Measurements from ENCODE around the gene ABHD8. TPM values are rescaled to one million over a fixed set of nuclear protein-coding genes. Genes with fewer than 3 reads are reported as not detected.

The ABHD8 gene
- total RNA-seq, 2 experiments from 2014 or later, result 9.3 to 10.1 TPM

DNA sequence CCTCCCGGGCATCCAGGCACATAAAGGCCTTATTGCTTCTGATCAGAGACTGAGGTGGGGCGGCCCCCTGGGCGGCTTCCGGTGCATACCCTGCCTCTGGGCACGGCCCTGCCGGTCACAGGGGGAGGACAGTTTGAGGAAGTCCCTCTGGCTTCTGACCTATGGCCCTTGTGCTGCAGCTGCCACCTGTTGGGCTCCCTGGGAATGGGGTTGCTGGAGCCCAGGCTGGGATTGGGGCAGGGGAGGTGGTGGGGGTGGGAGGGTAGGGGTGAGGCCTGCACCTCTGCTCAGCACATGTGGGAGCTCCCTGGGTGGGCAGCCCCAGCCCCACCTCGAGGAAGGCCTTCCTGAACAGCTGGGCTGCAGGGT is 20.7 kb upstream of the ABHD8 start:
- H3K9me3 Mint-ChIP-seq, result no peaks in the 10 kb centered on the region
- H3K4me1 Mint-ChIP-seq, result peaks cover 6% of the 10 kb centered on the region
- no peak overlapping the region for H3K27ac Mint-ChIP-seq
- H3K27me3 Mint-ChIP-seq, result no peaks in the 10 kb centered on the region
- CTCF ChIA-PET, result interaction anchor here (0.7 to 1.6 kb wide), 3 partner anchors 9 to 19 kb away, joined by 3 to 5 read pairs (median 3); partner anchors contain the start of gene MRPL34
- peaks cover 14% of the 10 kb centered on the region for H3K36me3 Mint-ChIP-seq (ENCODE audit: low read depth)
- POLR2A ChIA-PET, result no interaction called here
- H3K4me3 Mint-ChIP-seq, result no peak overlapping the region
- no peak for DNase-seq

DNA sequence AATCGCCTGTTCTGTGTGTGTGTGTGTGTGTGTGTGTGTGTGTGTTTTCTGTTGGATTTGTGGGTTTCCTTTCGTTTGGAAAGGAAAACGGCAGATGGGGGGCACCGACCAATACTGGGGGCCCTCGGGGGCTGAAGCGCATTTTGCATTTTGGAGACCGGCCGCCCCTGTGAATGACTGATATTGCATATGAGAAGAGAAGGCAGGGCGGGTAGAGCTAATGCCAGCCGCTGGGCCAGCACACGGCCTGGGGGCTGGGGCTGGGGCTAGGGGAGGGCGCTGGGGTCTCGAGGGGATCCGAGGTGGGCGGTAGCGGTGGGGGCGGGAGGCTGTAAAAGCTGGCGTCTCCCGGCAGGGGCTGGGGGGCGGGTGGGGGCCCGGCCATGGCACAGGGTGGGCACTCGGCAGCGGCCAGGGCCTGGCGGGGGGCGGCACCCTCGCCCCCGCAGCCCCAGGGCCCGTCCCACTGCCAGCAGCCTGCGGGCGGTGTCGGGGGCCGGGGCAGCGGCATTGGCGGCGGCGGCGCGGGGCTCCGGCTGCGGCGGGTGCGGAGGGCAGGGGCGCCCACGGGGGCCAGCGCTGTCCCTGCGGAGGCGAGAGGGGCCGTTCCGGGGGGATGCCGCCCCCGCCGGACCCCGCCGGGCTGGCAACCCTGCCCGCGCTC is 20.2 kb upstream of the ABHD8 start:
- Mint-ChIP-seq H3K36me3 (ENCODE audit: low read depth) (peaks cover 14% of the 10 kb centered on the region), H3K27me3 (no peaks in the 10 kb centered on the region), H3K4me1 (peaks cover 6% of the 10 kb centered on the region), H3K4me3 (no peak overlapping the region), H3K27ac (no peak overlapping the region), H3K9me3 (no peaks in the 10 kb centered on the region)
- ChIA-PET POLR2A (no interaction called here), CTCF (interaction anchor here (0.7 to 1.6 kb wide), 3 partner anchors 8 to 18 kb away, joined by 3 to 5 read pairs (median 3); partner anchors contain the start of gene MRPL34)
- DNase-seq, result no peak

DNA sequence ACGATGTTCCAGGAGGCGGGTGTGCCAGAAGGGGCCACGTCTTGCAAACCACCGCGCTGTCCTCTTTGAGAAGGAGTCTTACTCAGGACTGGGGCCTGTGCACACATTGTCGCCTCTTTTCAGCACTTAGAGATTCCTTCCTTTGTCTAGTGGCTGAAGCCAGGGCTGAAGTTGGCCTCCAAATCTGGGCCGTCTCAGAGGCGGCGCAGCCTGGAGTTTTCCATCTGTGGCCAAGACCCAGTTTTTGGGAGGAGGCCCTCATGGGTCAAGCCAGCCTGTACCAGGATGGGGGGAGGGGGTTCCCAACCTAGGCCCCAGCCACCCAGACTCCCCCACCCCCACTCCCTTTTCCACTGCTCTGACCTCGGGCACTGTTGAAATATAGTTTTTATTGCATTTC is 19.6 kb upstream of the ABHD8 start:
- peaks cover 14% of the 10 kb centered on the region for H3K36me3 Mint-ChIP-seq (ENCODE audit: low read depth)
- no peak for DNase-seq
- H3K27me3 Mint-ChIP-seq, result no peaks in the 10 kb centered on the region
- ChIA-PET CTCF (no interaction called here), POLR2A (no interaction called here)
- H3K27ac Mint-ChIP-seq, result no peak overlapping the region
- H3K9me3 Mint-ChIP-seq, result no peaks in the 10 kb centered on the region
- H3K4me3 Mint-ChIP-seq, result no peak overlapping the region
- peaks cover 6% of the 10 kb centered on the region for H3K4me1 Mint-ChIP-seq

DNA sequence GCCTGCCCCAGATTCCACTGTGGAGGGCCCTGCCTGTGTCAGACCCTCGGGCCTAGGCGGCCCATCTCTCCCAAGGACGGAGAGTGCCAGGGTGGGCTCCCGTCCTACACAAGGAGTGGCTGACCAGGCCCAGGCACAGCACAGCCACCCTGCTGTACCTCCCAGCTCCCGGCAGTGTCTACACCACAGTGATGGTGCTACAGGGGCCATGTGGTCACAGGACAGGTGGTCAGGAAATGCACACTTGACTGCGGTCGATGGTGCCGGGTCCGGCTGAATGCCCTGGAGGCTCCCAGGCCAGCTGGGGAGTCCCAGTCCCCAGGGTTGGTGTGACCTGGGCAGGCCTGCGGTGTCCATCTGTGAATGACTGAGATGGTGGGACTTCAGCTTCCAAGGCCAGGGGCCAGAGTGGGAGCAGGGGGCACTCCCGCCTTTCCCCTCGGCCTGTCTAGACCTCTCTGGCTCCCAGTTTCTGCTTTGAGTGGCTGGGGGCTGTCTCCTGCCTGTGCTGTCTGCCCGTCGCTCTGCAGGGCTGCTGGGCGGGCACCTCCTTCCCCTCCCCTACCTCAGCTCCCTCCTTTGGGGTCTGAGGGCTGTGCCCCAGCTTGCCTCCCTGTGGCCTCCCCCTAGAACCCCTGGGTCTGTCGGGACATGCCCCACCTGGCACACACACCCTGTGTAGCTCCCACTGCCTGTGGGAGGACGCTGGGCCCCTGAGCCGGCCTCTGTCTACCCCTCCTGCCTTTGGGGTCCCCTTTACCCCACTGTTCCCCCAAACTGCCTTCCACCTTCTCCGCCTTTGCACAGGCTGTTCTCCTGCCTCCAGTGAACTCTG is 18.6 kb upstream of the ABHD8 start:
- H3K4me3 Mint-ChIP-seq, result no peak overlapping the region
- H3K36me3 Mint-ChIP-seq (ENCODE audit: low read depth), result peaks cover 14% of the 10 kb centered on the region
- CTCF ChIA-PET, result interaction anchor here (1.4 to 1.9 kb wide), 2 partner anchors 11 to 17 kb away, joined by 4 to 6 read pairs; partner anchors contain the start of gene MRPL34

DNA sequence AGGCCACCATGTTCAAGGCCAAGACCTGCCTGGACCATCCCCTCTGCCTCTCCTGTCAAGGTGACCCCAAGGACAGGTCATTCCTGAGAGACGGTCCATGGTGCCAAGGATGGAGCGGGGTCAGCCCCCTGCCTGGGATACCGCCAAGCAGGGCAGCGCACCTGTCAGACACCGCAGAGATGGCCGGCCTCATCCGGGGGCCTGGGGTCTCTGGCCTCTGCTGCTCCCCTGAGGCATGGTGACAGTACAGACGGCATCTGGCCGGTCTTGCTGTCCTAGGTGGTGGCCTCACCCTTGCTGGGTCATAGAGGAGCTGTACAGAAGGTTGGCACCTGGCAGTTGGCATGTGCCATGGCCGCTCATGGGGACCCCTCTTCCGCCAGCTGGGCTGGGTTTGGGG is 17.2 kb upstream of the ABHD8 start:
- CTCF ChIA-PET, result interaction anchor here (1.1 to 1.9 kb wide), 2 partner anchors 11 to 15 kb away, joined by 3 to 6 read pairs; partner anchors contain the start of gene MRPL34
- no peak for DNase-seq
- POLR2A ChIA-PET, result no interaction called here

More for the DNA sequence above, 18.6 kb upstream of the ABHD8 start:
- Mint-ChIP-seq H3K27me3 (no peaks in the 10 kb centered on the region), H3K27ac (no peak overlapping the region), H3K4me1 (peaks cover 11% of the 10 kb centered on the region), H3K9me3 (no peaks in the 10 kb centered on the region)
- POLR2A ChIA-PET, result no interaction called here
- DNase-seq, result no peak

DNA sequence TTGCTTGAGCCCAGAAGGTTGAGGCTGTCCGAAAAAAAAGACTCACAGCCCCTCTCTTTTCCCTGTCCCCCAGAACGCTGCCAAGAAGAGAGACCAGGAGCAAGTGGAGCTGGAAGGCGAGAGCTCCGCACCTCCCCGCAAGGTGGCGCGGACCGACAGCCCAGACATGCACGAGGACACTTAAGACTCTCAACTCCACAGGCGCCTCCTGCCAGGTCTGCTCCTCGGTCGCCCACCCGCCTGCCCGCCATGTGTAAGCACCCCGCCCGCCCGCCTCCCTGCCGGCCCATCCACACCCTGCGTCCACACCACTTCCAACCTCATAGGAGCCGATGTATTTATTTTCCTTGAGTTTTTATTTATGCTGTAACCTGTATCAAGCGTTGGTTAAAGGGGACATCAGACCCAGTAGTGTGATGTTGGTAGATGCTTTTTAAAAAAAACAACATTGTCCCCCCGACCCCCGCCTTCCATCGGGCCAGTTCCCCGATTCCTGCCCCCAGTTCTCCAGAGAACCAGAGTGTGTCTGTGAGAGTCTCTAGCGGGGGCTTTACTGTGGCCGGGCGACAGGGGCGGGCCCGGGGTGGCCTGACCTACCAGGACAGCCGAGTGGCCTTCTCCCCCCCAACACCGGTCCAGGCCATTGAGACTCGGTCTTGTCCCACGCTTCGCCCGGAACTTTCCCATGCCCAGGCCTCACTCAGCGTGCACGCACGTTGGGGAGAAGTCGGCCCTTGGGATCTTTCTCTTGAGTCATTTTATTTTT is 16.4 kb upstream of the ABHD8 start:
- Mint-ChIP-seq H3K4me3 (no peak overlapping the region), H3K27ac (no peak overlapping the region), H3K9me3 (no peaks in the 10 kb centered on the region), H3K36me3 (ENCODE audit: low read depth) (peaks cover 22% of the 10 kb centered on the region), H3K27me3 (no peaks in the 10 kb centered on the region), H3K4me1 (peaks cover 16% of the 10 kb centered on the region)
- no peak for DNase-seq
- POLR2A ChIA-PET, result no interaction called here
- CTCF ChIA-PET, result interaction anchor here (0.6 to 1.1 kb wide), 2 partner anchors 11 to 80 kb away, joined by 3 read pairs; no protein-coding TSS in a partner anchor

More for the DNA sequence above, 17.2 kb upstream of the ABHD8 start:
- Mint-ChIP-seq H3K36me3 (ENCODE audit: low read depth) (peaks cover 21% of the 10 kb centered on the region), H3K4me3 (no peak overlapping the region), H3K9me3 (no peaks in the 10 kb centered on the region), H3K27me3 (no peaks in the 10 kb centered on the region), H3K27ac (no peak overlapping the region), H3K4me1 (peaks cover 16% of the 10 kb centered on the region)

DNA sequence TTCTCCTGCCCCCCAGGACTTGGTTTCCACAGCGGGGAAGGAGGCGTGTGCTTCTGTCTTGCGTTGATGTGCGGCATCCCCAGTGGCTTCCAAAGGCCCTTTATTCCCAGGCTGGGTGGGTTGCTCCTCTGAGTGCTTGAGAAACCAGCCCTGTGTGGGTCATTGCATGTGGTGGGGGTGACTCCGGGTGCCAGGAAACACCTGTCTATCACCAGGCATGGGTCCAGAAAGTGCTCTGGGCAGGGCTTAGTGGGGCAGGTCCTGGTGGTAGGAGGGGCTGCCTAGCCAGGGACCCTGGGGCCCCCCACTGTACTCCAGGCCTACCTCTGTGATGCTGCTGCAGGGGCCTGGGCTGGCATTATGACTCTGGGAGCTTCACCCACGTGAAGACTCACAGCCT is 15.7 kb upstream of the ABHD8 start:
- no peak for DNase-seq
- Mint-ChIP-seq H3K9me3 (no peaks in the 10 kb centered on the region), H3K36me3 (ENCODE audit: low read depth) (peaks cover 25% of the 10 kb centered on the region), H3K27ac (no peak overlapping the region), H3K4me1 (peaks cover 16% of the 10 kb centered on the region), H3K27me3 (no peaks in the 10 kb centered on the region), H3K4me3 (no peak overlapping the region)
- ChIA-PET CTCF (interaction anchor here (1.1 kb wide), 1 partner anchor 12 kb away, joined by 3 read pairs; no protein-coding TSS in a partner anchor), POLR2A (no interaction called here)

DNA sequence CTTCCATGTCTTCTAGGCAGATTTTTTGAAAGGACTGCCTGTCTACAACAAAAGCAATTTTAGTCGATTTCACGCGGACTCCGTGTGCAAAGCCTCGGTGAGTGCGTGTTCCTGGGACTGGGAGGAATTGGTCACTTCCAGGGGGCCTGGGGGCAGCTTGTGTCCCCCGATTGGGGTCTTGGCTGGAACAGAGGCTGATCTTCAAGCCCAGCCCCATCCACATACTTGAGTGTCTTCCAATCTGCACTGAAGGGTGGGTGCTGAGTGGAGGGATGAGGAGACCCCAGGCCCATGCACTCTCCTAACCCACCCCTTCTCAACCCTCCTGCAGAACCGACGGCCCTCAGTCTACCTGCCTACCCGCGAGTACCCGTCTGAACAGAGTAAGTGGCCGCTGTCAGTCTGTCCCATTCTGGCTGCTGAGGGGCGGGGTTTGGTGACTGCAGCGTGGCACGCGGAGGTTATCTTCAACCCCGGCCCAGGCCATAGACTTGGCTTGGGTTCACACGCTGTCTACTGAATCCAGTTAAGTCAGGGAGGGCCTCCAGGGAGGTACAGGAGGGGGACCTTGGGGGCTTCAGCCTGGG is 10.9 kb upstream of the ABHD8 start:
- peaks cover 15% of the 10 kb centered on the region for H3K36me3 Mint-ChIP-seq (ENCODE audit: low read depth)
- ChIA-PET POLR2A (no interaction called here), CTCF (interaction anchor here (1.1 to 1.2 kb wide), 2 partner anchors 13 to 18 kb away, joined by 3 read pairs; no protein-coding TSS in a partner anchor)
- no peak overlapping the region for H3K4me3 Mint-ChIP-seq
- no peak for DNase-seq
- no peak overlapping the region for H3K27ac Mint-ChIP-seq
- H3K9me3 Mint-ChIP-seq, result no peaks in the 10 kb centered on the region
- peaks cover 33% of the 10 kb centered on the region for H3K4me1 Mint-ChIP-seq
- H3K27me3 Mint-ChIP-seq, result no peaks in the 10 kb centered on the region

DNA sequence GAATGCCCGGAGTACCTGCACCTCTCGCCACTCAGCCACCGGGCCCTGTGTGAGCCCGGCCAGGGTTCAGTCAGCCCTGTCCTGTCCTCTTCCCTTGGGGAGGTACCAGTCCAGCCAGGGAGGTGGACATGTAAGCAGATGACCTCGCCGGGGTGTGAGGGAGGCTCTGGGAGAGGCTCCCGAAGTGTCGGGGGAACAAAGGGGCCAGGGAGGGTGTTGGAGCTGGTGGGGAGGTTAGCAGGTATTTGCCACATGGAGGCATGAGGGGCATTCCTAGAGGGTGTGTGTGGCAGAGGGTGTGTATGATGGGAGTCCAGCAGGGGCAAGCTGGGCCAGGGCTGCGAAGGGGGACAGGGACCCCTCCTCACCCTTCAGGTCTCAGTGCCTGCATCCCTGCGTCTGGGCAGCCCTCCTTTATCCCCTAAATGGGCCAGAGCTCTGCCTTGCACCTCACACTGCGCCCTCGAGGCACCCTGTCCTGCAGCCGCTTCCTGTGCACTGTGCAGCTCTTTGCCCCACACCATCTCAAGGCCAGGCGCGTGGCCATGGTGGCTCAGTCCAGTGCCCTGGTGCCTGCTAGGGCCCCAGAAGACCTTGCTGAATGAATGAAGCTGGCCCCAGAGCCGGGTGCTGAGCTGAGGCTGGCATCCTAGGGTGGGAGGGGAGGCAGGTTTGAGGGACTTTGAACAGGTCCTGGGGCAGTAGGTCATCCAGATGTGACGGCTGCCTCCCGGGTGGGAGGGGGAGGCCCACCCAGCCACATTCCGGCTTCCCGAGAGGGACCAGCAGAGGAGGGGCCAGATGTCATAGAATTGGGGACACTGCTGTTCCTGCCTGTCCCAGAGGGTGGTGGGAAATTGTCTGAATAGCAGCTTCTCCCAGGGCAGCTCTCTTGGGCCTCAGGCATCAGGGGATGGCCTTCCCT is 9.2 kb upstream of the ABHD8 start:
- Mint-ChIP-seq H3K27me3 (no peaks in the 10 kb centered on the region), H3K9me3 (no peaks in the 10 kb centered on the region), H3K27ac (no peak overlapping the region), H3K36me3 (ENCODE audit: low read depth) (peaks cover 17% of the 10 kb centered on the region), H3K4me3 (no peak overlapping the region), H3K4me1 (peaks cover 40% of the 10 kb centered on the region)
- POLR2A ChIA-PET, result no interaction called here
- CTCF ChIA-PET, result interaction anchor here (0.6 to 1.2 kb wide), 3 partner anchors 15 to 30 kb away, joined by 3 to 4 read pairs (median 3); no protein-coding TSS in a partner anchor
- DNase-seq, result no peak

DNA sequence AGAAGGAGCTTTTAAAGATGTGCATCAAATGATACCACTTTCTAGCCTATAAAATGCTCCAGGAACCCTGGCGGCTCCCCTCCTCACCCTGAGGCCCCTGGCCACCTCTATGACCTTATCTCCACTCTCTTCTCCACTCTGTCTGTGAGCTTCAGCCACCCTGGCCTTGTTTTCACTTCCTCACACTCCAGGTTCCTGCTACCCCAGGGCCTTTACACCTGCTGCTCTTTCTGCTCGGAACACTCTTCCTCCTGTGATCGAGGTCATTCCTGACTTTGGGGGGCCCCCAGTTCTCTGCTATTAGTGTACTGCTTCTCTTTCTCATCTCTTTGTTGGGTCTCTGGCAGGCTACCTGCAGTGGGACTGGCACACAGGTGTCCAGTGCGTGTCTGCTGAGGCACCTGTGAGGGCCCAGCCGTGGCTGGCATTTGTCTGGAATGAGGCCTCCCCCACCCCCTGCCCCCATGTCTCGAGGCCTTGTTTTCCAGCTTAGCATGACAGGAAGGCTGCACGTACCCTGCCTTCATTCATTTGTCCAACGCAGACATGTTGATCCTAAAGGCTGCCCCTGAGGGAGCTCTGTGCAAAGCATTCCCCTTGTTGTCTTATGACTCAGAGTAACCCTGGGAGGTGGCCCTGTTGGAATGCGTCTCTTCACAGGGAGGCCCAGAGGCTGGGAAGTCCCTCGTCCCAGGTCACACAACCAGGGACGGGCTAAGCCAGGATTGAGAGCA is 8.4 kb upstream of the ABHD8 start:
- DNase-seq, result no peak
- Mint-ChIP-seq H3K4me3 (peak overlapping the region; percentile 13), H3K27ac (peak overlapping the region; percentile 71), H3K27me3 (no peaks in the 10 kb centered on the region), H3K4me1 (peaks cover 39% of the 10 kb centered on the region), H3K9me3 (no peaks in the 10 kb centered on the region), H3K36me3 (ENCODE audit: low read depth) (peaks cover 17% of the 10 kb centered on the region)
- POLR2A ChIA-PET, result no interaction called here
- CTCF ChIA-PET, result interaction anchor here (0.5 to 1.0 kb wide), 2 partner anchors 21 to 77 kb away, joined by 4 to 5 read pairs; no protein-coding TSS in a partner anchor

DNA sequence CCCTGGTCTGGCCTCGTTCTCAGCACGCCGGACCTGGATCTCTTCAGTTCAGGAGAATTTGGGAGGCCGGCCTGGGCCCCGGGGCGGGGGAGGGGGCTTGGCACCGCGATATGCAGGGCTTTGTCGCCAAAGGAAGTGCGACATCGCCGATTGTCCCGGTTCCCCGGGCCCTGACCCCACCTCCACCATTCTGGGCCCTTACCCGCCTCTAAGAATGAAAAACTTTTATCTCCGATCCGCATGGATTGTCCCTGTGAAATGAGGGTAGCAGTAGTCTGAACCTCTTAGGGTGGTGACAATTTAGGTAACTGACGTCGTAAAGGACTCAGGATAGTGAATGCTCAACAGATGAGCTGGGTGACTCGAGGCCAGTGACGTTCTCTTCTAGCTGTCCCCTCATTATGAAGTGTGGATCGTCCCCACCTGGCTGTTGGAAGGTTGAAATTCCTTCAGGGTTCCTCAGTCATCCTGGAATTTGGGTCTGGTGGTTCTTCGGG is 6.8 kb upstream of the ABHD8 start:
- POLR2A ChIA-PET, result no interaction called here
- H3K27me3 Mint-ChIP-seq, result no peaks in the 10 kb centered on the region
- peak overlapping the region; percentile 99 for H3K4me3 Mint-ChIP-seq
- peak overlapping the region; percentile 97 for H3K27ac Mint-ChIP-seq
- DNase-seq, result no peak
- no peaks in the 10 kb centered on the region for H3K9me3 Mint-ChIP-seq
- H3K36me3 Mint-ChIP-seq (ENCODE audit: low read depth), result peaks cover 9% of the 10 kb centered on the region
- CTCF ChIA-PET, result interaction anchor here (1.6 to 1.9 kb wide), 2 partner anchors 17 to 27 kb away, joined by 6 to 7 read pairs; no protein-coding TSS in a partner anchor
- peaks cover 42% of the 10 kb centered on the region for H3K4me1 Mint-ChIP-seq
